IPS-18c (cell line): ENCODE results near the gene MYL9.
"Not testable (repeated sequence)": the region's sequence is repeated elsewhere in the genome, so short reads cannot be mapped to it uniquely, and the experiment has no call there.

Experiments
- H3K4me3 ChIP-seq: 2 replicates; pipeline ENCODE4 v1.7.0; 2013; ENCODE audit warnings: low read depth, mild to moderate bottlenecking, low read length, moderate library complexity; ENCODE audit not compliant: insufficient read depth
- H3K9me3 ChIP-seq: one replicate; pipeline ENCODE4 v1.6.1; 2013; ENCODE audit warnings: mild to moderate bottlenecking, low read length, moderate library complexity; ENCODE audit not compliant: control insufficient read depth, insufficient read depth

MYL9 gene

GRCh38 chr20:36521526-36521925, 19.8 kb upstream of the MYL9 start:
- no peaks in the 10 kb centered on the region for H3K9me3 ChIP-seq
- H3K4me3 ChIP-seq: no peak overlapping the region

DNA sequence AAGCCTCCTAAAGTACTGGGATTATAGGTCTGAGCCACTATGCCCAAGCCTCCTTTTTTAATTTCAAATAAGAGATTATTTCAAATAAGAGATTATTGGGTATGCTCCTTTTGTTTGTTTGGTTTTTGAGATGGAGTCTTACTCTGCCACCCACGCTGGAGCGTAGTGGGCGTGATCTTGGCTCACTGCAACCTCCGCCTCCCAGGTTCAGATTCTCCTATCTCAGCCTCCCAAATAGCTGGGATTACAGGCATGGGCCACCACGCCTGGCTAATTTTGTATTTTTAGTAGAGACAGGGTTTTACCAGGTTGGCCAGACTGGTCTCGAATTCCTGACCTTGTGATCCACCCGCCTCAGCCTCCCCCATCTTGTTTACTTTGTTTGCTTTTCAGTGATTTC, 18.9 kb upstream of the MYL9 start:
- not testable (repeated sequence) for H3K9me3 ChIP-seq, H3K4me3 ChIP-seq

DNA sequence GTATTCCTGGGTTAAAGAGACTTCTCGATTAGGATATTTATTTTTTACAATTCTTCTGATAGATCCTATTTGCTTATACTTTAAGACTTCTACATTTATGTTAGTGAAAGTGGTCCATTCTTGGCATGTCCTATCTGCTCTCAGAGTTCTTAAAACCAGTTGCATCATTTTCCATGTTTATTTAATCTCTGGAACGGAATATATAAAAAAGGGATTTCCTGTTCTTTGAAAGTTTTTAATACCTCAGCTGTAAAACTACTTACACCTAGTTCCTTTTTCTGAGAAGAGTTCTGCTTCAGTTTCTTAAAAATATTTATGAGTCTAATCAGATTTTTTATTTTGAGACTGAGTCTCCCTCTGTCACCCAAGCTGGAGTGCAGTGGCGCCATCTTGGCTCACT, 18.0 kb upstream of the MYL9 start:
- H3K9me3 ChIP-seq: no peaks in the 10 kb centered on the region
- no peak overlapping the region for H3K4me3 ChIP-seq

- no peaks in the 10 kb centered on the region for H3K9me3 ChIP-seq
- no peak overlapping the region for H3K4me3 ChIP-seq
Measured at GRCh38 chr20:36525620-36526365, 15.5 kb upstream of the MYL9 start.

GRCh38 chr20:36526521-36527011, 14.8 kb upstream of the MYL9 start:
- no peaks in the 10 kb centered on the region for H3K9me3 ChIP-seq
- H3K4me3 ChIP-seq: no peak overlapping the region

- H3K4me3 ChIP-seq: no peak overlapping the region
- H3K9me3 ChIP-seq: no peaks in the 10 kb centered on the region
Measured at GRCh38 chr20:36527331-36528125, 13.8 kb upstream of the MYL9 start.

- Histone ChIP-seq H3K4me3 (no peak overlapping the region), H3K9me3 (no peaks in the 10 kb centered on the region)
Measured at GRCh38 chr20:36528176-36528874, 13.0 kb upstream of the MYL9 start.

DNA sequence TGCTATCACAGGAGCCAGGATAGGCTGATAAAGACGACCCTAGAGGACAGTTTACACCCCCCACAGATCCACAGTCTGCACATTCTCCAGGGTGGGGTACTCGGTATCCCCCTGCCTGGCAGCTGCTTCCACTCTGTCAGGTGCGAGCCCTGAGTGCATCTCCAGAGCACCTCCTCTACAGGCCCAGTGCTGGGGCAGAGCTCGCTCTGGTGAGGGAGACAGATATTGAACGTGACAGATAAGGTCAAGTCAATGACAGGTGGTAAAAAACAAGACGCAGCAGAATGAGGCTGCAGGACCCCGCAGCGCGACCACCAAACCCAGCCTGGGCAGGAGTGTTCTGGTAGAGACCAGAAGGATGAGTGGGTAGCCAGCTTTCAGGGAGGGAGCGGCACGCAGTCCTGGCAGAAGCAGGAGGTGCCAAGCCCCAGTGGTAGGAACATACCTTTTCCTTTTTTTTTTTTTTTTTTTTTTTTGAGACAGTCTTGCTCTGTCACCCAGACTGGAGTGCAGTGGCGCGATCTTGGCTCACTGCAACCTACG, 12.4 kb upstream of the MYL9 start:
- no peaks in the 10 kb centered on the region for H3K9me3 ChIP-seq
- no peak overlapping the region for H3K4me3 ChIP-seq

GRCh38 chr20:36532388-36532787, 8.9 kb upstream of the MYL9 start:
- Histone ChIP-seq H3K4me3 (no peak overlapping the region), H3K9me3 (no peaks in the 10 kb centered on the region)

DNA sequence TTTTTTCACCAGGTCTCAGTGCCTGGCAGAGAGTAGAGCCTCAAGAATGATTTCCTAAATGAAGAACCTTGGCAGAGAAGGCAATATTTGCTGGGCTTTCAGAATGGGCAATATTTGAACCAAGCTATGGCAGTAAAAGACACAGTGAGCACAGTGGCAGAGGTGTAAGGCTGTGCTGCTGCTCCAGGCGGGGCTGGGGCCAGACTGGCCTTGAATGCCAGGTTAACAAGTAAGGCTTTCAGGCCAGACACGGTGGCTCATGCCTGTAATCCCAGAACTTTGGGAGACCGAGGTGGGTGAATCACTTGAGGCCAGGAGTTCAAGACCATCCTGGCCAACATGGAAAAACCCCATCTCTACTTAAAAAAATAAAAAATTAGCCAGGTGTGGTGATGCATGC, 8.5 kb upstream of the MYL9 start:
- Histone ChIP-seq H3K4me3 (no peak overlapping the region), H3K9me3 (no peaks in the 10 kb centered on the region)

- no peak overlapping the region for H3K4me3 ChIP-seq
- H3K9me3 ChIP-seq: no peaks in the 10 kb centered on the region
Measured at GRCh38 chr20:36538026-36538722, 3.1 kb upstream of the MYL9 start.

- Histone ChIP-seq H3K4me3 (peak overlapping the region; percentile 67), H3K9me3 (no peaks in the 10 kb centered on the region)
Measured at GRCh38 chr20:36540551-36541211, 638 bp upstream of the MYL9 start.

DNA sequence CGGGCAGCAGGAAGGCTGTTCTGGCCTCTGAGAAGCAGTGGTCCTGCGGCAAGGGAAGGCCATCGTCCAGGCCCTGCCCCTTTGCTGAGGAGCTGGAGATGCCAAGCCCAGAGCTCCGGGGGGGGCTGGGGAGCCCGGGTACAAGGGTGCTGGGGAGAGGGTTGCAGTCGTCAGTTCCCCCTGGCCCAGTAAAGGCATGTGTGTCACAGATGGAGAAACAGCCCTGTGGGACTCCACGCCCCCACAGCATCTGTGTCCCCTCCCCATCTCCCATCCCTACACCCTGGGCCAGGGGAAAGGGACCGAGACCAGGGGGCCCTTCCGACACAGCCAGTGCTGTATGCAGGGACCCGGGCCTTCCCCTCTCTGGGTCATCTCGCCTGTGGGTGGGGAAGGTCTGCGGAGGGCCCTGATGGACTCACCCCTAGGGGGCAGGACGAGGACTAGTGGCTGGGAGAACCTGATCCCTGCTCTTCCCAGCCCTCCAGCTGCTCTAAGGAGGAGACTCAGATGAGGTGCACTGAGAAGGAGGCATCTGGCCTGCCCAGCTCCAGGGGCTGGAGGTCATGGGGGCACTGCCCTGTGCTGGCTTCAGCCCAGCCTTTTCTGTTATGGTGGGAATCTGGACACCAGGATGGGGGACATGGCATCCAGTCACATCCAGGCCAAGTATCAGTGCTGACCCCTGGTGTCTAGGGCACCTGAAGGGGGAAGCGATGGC, 609 bp downstream of the MYL9 start:
- Histone ChIP-seq H3K4me3 (peak overlapping the region; percentile 67), H3K9me3 (peaks cover 2% of the 10 kb centered on the region)

DNA sequence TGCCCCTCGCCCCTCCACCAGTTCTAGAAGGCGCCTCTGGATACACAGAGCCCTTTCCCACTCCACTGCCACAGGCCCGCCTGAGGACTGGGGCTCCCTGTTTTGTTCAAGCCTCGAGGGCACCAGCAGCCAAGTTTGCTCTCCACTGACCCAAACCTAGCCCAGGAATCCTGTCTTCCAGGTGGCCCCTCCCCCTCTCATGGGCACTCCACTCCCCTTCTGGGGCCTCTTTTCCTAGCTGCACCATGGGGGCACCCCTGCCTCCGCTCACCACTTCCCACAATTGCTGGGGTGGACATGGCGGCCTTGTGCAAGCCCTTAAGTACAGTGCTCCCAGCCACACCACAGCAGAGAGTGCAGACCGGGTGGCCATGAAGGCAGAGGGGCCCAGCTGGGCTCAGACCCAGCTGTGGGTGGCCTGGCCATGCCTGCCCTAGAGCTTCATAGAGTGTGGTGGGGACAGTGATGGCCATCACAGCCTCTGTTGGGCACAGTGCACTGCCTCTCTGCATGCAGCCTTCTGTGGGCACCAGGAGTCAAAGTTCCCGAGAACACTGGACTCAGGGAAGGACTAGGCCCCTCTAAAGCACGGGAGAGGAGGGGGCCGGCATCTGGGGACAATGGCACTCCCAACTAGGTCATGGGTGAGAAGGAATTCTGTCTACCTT, 1.3 kb downstream of the MYL9 start:
- H3K9me3 ChIP-seq: peaks cover 2% of the 10 kb centered on the region
- peak overlapping the region; percentile 20; the same call in 1 of the 2 replicates for H3K4me3 ChIP-seq
